ENCODE data around the gene R3HDM2.

The R3HDM2 gene

GRCh38 chr12:57229634-57230380 lies 201.0 kb downstream of the R3HDM2 start, which contains the start of gene SHMT2:
TSS of gene SHMT2 (plus strand) at chr12:57229711. CDS start at chr12:57229779, 68 bp downstream.
- DNase-seq: peak; percentile 92 to 96
- Histone ChIP-seq H3K27ac (peak within 1 kb of the TSS; percentile 84 to 95), H3K27me3 (peaks cover 0 to 25% of the 10 kb centered on the region in 2 donors), H3K9me3 (no peaks in the 10 kb centered on the region), H3K4me3 (peak within 1 kb of the TSS; percentile 62), H3K36me3 (peaks cover 0 to 38% (median 35%) of the 10 kb centered on the region in 3 donors), H3K4me1 (peaks cover 0 to 43% (median 33%) of the 10 kb centered on the region in 4 donors)
- no peak for TF ChIP-seq CTCF (IDR thresholded peaks at IDR 0.05)
- intact Hi-C loops (cut with DNase I; ENCODE audit: low total_unique reads): no loop called here

GRCh38 chr12:57229046-57229633 lies 201.7 kb downstream of the R3HDM2 start:
- peak; percentile 28 to 46 for TF ChIP-seq CTCF (IDR thresholded peaks at IDR 0.05)
- intact Hi-C loops (cut with DNase I; ENCODE audit: low total_unique reads): no loop called here
- Histone ChIP-seq H3K9me3 (no peaks in the 10 kb centered on the region), H3K36me3 (peaks cover 0 to 32% (median 31%) of the 10 kb centered on the region in 3 donors), H3K4me1 (peaks cover 0 to 38% (median 31%) of the 10 kb centered on the region in 4 donors), H3K4me3 (peak overlapping the region; percentile 62), H3K27me3 (peaks cover 0 to 31% of the 10 kb centered on the region in 2 donors), H3K27ac (peak overlapping the region; percentile 84 to 95)
- DNase-seq: no peak

- peaks cover 0 to 36% (median 31%) of the 10 kb centered on the region in 4 donors for H3K4me1 ChIP-seq
- no peak for DNase-seq
- peaks cover 0 to 15% (median 15%) of the 10 kb centered on the region in 3 donors for H3K36me3 ChIP-seq
- no peak for TF ChIP-seq CTCF (IDR thresholded peaks at IDR 0.05)
- intact Hi-C loops (cut with DNase I; ENCODE audit: low total_unique reads): no loop called here
- H3K27ac ChIP-seq: no peak overlapping the region
- no peak overlapping the region for H3K4me3 ChIP-seq
- H3K27me3 ChIP-seq: peaks cover 0 to 47% of the 10 kb centered on the region in 2 donors
- H3K9me3 ChIP-seq: no peaks in the 10 kb centered on the region
These were observed 203.3 kb downstream of the R3HDM2 start for GRCh38 chr12:57227315-57228115.

GRCh38 chr12:57226588-57227314 lies 204.1 kb downstream of the R3HDM2 start:
- DNase-seq: no peak
- Histone ChIP-seq H3K4me1 (peaks cover 0 to 29% (median 26%) of the 10 kb centered on the region in 4 donors), H3K36me3 (peaks cover 0 to 8% (median 7%) of the 10 kb centered on the region in 3 donors), H3K27ac (no peak overlapping the region), H3K4me3 (no peak overlapping the region), H3K9me3 (no peaks in the 10 kb centered on the region), H3K27me3 (peaks cover 0 to 55% of the 10 kb centered on the region in 2 donors)
- intact Hi-C loops (cut with DNase I; ENCODE audit: low total_unique reads): no loop called here
- TF ChIP-seq CTCF (IDR thresholded peaks at IDR 0.05): no peak

- DNase-seq: no peak
- Histone ChIP-seq H3K9me3 (no peaks in the 10 kb centered on the region), H3K4me3 (no peak overlapping the region), H3K36me3 (no peaks in the 10 kb centered on the region), H3K27ac (no peak overlapping the region), H3K4me1 (peaks cover 0 to 19% (median 16%) of the 10 kb centered on the region in 4 donors), H3K27me3 (peaks cover 0 to 65% of the 10 kb centered on the region in 2 donors)
- intact Hi-C loops (cut with DNase I; ENCODE audit: low total_unique reads): no loop called here
- TF ChIP-seq CTCF (IDR thresholded peaks at IDR 0.05): no peak
These were observed 205.1 kb downstream of the R3HDM2 start for GRCh38 chr12:57225680-57226210.

All from tibial artery (tissue), 4 donors.